Dermis blood vessel endothelial cell (primary cell): Measurements from ENCODE around the gene CCDC146. TPM values are rescaled to one million over a fixed set of nuclear protein-coding genes. Genes with fewer than 3 reads are reported as not detected.
A peak's percentile ranks its signal among the peaks of the same experiment; 100 is the strongest.
"Not testable (repeated sequence)": the region's sequence is repeated elsewhere in the genome, so short reads cannot be mapped to it uniquely, and the experiment has no call there.

ENCODE experiments used
- DNase-seq: peaks from one replicate; pipeline ENCODE4 v3.0.0; 2010
- total RNA-seq: library from RNA; depleted of rRNA; stranded (reverse); fragments of >200 nt; gene quantifications from 2 replicates; pipeline ENCODE4 v1.2.3, GENCODE V29; 2014

Gene CCDC146
- total RNA-seq, 1 donor from 2014 or later, result 2.4 TPM

DNA sequence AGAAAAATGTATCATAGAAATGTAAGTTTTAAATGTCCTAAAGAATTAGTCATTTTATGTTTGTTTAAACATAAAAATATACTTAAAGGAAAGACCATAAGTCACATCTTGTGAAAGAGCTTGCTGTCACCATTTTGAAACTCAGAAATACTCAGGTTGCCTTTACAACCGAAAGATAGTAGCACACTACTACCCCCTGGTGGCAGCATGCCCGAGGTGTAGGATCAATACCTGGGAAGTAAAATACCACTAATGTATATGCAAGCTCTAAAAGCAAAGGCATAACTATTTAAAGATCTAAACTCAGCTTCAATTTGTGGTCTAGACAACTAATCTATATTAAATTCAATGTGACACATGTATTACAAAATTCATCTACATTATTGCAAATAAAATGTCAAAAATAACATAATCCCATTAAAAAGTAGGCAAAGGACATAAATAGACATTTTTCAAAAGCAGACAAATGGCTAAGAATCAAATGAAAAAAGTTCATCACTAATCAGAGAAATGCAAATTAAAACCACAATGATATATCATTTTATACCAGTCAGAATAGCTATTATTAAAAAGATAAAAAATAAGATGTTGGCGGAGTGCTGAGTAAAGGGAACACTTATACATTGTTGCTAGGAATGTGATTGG lies 124.9 kb downstream of the CCDC146 start:
- DNase-seq, result peak; percentile 84

DNA sequence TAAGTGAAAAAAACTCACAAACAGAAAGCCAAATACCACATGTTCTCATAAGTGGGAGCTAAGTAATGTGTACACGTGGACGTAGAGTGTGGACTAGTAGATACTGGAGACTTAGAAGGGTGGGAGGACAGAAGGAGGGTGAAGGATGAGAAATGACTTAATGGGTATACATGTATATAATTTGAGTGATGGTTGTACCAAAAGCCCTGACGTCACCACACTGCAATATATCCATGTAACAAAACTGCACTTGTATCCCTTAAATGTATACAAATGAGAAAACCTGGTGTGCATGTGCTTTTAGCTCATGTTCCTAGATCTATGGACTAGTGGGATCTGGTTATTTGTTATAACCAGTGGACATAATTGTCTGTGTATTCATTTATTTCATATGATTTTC lies 125.7 kb downstream of the CCDC146 start:
- no peak for DNase-seq

DNA sequence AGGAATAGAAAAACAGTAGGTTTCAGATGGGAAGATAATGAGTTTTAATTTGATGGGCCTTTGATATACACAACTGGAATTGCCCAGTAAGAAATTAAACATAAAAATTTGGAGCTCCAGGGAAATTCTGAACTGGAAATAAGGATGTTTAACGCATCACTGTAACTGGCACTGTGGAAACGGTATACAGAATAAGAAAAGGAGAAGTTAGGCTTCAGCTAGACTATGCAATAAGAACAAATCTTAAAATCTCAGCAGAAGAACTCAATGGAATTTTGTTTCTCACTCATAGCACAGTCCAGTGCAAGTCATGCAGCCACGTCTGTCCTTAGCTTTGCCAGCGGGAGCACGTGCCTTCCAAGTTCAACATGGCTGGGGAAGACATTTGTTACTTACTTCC lies 130.1 kb downstream of the CCDC146 start:
- DNase-seq, result no peak

DNA sequence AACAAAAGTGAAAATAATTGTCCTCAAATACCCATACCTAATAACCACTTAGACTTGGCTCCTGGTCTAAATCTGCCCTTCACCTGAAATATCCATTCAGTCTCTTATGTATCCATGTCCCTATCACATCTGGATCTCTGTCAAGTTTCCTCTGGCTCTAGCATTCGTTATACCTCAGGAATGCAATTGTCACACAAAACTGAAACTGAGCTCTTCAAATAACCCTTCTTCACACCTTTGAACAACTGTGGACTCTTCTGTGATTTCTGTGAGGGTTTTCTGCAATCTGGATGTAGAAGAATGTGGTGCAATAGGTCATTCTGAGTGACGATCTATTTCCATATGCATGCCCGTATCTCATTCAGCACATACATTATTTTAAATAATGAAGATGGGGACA lies 130.7 kb downstream of the CCDC146 start:
- no peak for DNase-seq

DNA sequence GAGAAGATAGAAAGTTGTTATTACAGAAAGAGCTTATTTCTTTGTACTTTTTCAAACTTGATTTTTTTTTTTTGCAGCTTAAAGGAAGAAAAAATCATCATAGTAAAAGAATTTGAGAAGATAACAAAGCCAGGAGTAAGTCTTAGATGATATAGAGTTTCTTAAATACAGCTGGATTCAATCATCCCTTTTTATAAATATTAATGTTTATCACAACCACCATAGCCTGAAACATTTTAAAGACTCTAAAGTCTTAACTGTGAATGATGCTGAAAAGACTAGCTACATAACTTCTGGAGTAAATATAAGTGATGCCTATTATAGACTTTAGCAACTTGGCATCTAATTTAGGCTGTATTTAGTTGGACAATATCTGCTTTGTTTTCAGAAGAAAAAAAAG lies 132.0 kb downstream of the CCDC146 start:
- DNase-seq, result no peak

DNA sequence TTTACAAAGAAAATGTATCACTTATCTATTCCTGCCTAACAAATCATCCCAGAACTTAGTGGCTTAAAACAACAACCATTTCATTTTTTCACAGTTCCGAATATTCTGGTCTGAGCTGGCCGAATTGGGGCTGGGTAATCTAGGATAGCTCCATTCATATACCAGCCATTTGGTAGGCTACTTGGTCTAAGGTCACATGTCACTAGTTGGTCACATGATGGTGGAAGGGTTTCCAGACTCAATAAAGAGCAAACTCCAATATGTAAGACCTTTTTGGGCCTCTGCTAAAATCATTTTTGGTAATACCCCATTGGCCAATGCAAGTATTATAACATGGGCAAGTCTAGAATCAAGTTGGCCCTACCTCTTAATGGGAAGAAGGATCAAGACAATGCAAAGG lies 132.5 kb downstream of the CCDC146 start:
- DNase-seq, result no peak

DNA sequence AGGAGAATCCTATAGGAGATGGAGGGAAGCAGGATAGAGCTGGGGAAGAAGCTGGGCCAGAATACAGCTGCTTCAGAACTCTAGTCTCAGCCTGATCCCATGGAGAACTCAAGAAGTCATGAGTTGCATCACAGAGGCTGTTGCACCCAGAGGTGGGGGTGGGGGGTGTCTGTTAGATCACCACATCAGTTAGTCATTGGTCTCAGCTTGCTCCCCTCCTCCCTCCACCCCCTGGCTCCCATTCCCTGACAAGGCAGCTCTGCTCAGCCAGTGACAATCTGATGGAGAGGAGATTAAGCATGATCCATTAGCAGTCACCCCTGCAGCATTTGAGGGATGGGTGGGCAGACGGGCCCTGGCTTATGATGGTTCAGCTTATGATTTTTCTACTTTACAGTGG lies 135.6 kb downstream of the CCDC146 start:
- DNase-seq, result no peak

DNA sequence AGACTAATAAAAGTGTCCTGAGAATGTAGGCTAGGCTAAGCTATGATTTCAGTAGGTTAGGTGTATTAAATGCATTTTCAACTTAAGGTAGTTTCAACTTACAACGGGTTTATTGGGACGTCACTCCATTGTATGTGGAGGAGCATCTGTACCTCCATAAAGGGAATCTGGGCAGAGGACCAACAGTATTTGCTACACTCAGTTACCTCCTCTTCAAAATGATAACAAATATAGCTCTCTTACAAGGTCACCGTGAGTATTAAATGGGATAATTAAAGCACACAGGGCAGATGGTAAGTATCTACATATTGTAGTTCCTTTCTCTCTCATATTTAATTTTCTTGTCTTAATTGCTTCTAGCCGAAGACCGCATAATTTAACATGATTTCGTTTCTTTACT lies 136.2 kb downstream of the CCDC146 start:
- DNase-seq, result no peak

DNA sequence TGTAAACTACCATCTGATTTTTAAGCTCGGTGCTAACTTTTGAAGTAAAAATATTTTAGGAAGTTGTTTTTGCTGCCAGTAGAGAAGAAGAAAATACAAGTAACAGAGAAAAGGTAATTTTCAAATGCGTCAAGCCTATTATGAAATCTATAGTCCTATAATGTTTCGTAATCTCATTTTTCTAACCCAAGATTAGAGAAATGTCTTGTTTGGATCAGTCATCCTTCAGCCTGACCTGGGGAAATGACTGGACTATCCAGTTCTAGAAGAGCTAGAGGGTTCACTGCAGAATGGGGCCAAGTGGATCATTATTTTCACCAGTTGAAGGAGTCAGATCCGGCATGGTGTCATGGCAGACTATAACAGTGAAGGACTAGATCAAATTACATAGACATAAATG lies 139.9 kb downstream of the CCDC146 start:
- DNase-seq, result no peak

DNA sequence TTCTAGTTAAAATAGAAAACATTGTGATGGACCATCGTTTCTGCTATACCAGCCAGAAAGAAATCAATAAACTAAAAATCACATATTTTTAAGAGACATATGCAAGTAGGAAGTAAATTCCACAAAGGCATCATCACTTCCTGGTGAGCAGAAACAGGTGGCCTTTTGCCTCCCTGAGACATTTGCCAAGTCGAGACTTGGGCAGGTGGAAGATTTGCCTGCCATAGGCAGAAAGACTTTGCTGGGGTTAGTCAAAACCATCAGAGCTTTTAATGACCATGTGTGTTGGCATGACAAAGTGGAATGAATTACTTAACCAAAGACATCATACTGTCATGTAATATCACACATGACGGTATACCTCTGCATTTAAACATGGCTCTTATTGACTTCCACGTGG lies 143.3 kb downstream of the CCDC146 start:
- peak; percentile 15 for DNase-seq

DNA sequence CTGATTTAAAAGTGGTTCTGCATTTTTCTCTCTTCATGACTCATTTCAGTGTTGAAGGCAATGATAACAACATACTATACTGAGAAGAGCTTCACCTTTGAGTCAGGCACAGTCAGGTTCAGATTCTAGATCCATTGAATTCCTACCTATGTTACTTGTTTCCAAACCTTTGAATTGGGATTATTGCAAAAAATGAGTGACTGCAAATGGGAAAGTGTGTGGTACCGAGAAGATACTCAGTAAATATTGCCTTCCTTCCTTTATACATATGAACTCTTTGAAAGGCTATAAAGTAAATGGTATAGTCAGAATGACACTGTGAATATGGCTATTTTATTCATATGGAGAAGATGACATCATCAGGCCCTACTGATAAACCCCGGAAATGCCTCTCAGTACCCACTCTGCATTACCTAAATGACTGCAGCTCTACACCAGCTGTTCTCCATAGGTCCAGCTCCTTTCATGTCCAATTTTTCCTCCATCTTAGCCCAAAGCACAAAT lies 143.9 kb downstream of the CCDC146 start:
- no peak for DNase-seq

DNA sequence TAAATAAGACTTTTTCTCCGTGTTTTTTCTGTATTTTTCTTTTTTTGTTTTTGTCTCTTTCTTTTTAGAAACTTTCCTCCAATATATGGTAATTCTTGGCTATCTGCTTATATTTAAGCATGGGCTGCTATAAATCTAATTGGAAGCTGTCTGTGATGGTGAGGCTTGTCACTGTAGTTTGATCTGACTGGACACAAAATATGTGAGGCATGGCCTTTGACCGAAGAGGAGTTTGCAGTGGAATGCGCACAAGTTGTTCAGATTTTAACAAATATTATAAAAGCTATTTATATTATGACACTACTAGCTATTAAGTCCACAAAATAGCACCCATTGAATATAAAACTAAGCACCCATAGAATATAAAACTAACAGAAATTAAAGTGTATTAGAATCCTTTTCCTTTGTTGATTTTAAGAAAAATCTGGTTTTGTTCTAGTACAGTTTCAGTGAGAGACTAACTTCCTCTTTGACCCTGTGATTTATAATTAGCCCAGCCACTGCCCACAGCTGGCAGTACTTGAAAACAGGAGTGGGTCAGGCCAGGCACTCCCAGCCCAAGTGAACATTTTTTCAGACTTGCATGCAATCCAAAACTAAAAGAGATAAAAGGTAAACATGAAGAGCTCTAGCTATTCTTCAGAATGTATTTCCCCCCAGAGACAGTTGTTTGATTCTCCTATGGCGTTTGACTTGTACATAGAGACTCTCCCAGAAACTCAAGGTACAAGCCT lies 147.1 kb downstream of the CCDC146 start:
- no peak for DNase-seq

DNA sequence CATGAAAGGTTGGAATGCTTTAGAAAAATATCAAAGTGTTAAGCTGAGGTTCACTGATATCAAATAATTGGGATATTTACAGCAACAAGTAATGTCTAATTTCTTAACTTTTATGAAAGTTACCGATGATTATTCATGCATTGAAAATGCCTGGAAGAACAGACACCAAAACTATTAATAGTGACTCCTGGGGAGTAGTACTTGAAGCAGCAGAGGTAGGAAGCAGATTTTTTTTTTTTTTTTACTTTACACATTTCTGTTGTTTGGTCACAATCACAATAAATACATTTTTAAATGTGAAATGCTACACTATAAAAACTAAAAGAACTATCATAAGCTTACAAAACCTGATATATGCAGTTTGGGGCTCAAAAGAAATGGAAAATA lies 147.7 kb downstream of the CCDC146 start:
- DNase-seq, result no peak

DNA sequence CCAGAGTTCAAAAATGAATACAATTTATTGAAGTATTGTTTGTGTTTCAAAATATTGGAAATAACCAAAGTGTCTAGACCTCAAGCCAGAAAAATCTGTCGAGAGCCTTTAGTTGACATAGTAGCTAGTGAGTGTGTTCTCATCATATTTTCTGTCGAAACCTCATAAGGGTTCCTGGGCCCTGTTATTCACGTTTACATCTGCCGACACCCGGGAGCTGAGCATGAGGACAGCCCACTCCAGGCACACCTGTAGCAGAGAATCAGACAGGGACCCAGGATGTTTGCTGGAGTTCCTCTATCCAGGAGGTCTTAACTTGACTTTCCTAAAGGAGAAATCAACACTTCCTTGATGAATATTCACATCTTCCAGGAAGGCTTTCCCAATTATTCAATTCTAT lies 149.4 kb downstream of the CCDC146 start:
- no peak for DNase-seq

DNA sequence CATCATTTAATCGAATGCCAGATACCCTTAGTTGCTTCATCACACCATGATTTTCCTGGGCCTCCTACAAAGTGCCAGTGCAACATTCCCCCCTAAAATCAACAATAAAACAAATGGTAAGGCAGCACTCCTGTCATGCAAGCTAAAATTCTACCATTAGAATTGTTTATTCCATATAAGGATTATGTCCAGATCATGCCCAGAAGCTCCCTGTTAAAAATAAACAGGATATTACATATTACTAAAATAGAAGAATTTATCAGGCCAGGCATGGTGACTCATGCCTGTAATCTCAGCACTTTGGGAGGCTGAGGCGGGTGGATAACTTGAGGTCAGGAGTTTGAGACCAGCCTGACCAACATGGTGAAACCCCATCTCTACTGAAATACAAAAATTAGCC lies 153.2 kb downstream of the CCDC146 start:
- DNase-seq, result not testable (repeated sequence)

DNA sequence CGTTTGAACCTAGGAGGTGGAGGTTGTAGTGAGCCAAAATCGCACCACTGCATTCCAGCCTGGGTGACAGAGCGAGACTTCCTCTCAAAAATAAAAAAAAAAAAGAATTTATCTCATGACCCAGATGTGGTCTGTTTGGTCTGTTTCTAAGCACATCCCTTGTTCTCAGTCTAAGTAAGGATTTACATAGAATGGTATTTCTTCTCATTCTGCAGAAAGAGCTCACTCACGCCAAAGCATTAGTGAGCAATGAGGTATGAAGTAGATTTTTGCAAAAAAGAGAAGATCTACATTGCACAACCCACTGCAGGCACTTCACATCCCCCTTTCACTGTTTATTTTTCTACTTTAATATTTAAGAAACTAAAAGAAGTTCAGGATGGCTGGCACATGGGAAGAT lies 153.7 kb downstream of the CCDC146 start:
- DNase-seq, result no peak

DNA sequence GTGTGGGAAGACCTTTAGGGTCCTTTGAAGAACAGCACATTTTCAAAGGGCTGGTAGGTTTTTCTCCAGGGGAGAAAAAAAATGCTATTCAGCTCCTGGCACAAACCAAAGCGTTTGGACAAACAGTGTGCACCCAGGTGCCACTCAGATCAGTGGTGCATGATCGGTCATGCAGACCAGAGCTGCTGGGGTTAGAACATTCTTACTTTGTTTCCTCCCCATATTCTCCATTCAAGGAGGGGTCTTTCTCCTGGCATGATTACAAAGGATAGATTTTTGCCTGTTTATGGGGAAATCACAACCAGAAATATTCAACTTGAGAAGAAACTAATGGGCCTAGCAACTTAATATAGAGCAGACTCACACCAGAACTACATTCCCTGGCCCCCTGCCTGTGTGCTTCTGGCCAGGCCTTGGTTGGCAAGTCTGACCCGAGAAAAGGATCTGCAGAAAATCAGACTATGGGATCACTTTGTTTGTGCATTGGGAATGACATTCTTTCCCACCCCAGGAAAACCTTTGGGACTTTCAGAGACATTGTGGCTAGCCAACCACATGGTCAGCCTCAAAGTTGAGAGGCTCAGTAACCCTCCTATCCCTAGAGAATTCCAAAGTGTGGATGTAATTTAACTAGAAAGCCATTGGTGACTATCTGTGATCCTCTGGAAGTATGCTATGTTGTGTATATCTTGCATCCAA lies 159.5 kb downstream of the CCDC146 start:
- no peak for DNase-seq

DNA sequence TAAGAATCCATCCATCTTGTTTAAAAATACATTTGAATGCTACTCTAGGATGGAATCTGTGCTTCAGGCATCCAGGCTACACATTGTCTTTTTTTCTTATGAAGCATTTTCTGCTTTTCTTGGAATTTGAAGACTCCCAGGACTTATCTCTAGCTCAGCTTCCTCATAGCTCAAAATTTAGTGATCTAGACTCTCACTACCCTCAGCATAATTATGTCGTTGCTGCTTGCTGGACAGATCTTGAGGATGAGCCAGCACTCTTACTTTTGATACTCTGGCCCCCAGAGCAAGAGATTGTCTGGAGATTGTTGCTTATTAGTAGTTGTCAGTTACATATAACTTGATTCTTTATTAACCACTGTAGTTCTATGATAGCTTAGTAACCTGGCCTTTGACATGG lies 160.5 kb downstream of the CCDC146 start:
- no peak for DNase-seq

DNA sequence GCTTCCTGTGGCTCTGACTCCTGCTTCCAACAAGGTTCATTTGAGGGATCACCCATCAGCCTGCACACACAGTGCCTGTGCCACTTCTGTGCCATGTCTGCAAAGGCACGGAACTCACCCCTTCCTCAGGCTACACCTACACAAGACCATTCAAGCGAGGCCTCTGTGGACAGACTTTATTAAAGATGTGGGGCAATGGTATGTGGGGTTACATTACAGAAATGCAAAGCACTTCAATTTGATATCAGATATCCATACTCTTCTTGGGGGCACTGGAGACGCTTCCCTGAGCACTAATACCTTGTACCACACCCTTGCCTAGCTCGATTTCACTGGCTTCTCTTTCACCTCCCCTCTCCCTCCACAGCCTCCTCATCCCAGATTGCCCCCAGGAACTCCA lies 161.6 kb downstream of the CCDC146 start:
- DNase-seq, result no peak

DNA sequence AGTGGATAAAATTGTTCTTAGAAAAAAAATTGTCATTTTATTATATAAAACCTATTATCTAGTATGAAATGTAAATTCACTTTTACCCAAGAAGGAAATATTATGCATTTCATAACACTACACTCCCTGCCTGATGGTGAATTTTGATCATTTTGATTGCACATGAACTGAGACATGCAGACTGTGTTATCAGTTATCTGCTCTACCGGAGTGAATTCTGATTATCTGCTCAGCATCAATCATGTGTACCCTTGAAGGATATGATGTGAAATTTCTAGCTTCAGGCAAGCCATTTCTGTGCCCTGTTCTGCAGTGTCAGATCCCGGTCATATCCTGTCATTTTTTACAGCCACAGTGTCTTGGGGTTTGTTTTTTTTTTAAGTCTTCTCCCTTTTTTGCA lies 162.2 kb downstream of the CCDC146 start:
- DNase-seq, result no peak

DNA sequence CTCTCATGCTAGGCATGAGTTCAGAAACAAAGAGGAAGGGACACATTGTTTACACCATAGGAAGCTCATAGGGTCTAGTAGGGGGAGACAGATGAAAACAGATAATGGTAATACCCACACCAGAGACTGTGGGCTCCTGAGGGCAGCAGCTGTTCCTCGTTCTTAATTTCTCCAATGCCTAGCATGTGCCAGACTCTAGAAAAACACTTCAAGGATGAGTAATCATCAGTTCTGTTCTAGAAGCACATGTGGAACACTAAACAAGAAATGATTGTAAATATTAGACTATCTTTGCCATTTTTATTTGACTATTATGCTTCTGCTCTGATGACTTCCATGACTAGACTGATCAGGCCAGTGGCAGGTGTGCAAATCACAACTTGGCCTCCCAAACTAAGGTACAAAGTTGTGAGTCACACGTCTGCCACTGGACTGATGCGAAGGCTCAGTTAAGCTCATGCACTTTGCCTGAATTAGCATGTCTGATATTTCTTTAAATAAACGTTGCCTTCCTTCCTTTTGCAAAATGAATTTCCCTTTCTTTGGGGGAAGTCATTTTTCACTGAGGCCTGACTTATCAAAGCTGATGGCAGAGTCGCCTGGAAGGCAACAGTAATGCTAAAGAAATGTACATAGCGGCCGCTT lies 166.4 kb downstream of the CCDC146 start:
- peak; percentile 9 for DNase-seq

DNA sequence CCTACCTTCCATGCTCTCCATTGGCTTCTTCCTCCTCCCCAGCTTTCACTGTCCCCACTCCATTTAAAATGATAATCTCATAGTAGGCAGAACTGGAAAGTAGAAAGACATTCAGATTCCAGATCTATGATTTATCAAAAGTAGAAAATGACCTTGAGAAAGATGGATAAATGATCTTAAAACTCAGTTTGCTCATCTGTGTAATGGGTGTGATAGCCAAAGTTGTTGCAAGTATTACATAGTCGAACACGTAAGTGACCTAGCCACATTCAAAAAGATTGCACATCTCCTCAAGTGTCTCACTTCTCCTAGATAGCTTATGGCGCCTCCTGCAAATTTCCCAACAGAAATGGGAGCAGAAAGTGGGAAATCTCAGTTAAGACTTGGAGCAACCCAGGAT lies 167.0 kb downstream of the CCDC146 start:
- DNase-seq, result no peak

DNA sequence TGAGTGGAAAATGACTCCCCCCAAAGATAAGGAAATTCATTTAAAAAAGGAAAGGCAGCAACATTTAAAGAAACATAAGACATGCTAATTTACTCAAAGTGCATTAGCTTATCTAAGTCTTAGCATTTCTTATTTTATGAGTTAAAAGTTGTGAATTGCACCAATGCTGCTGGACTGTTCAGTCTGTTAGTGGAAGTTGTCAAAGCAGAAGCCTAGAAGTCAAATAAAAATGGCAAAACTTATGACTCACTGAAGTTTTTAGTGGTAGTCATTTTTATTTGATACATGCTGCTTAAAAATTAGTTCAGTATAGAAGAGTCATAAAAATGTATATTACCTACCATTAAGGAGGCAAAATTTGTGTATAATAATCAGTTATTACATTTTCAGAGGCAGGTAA lies 168.0 kb downstream of the CCDC146 start:
- no peak for DNase-seq
